Calu3 (cell line): ENCODE data around the gene SCNN1A. TPM values are rescaled to one million over a fixed set of nuclear protein-coding genes. Genes with fewer than 3 reads are reported as not detected.

ENCODE experiments used
- BruUV-seq: library from RNA; stranded (reverse); fragments of 400-500 nt; replicated peaks from 2 replicates; lab custom pipeline; 2021; lab: Mats Ljungman, UMichigan
- CTCF ChIA-PET: fragments of 300-600 bp; sonication (Branson Sonifier 250); formaldehyde crosslinking; loops from one replicate; lab custom pipeline; 2022; ENCODE audit warnings: antibody characterized with exemption; lab: Charles Lee
- DNase-seq: peaks from one replicate; pipeline ENCODE4 v3.0.0; 2022
- H3K27ac Mint-ChIP-seq: one replicate; pipeline ENCODE4 v1.8.0; 2022; ENCODE audit warnings: mixed read lengths; ENCODE audit not compliant: unreplicated experiment
- H3K27me3 Mint-ChIP-seq: one replicate; pipeline ENCODE4 v1.8.0; 2022; ENCODE audit warnings: mixed read lengths; ENCODE audit not compliant: unreplicated experiment
- H3K36me3 Mint-ChIP-seq: one replicate; pipeline ENCODE4 v1.8.0; 2022; ENCODE audit warnings: mild to moderate bottlenecking, moderate library complexity, mixed read lengths; ENCODE audit not compliant: insufficient read depth, unreplicated experiment
- H3K4me1 Mint-ChIP-seq: one replicate; pipeline ENCODE4 v1.8.0; 2022; ENCODE audit warnings: mild to moderate bottlenecking, low read depth, mixed read lengths; ENCODE audit not compliant: unreplicated experiment
- H3K4me3 Mint-ChIP-seq: one replicate; pipeline ENCODE4 v1.8.0; 2022; ENCODE audit warnings: mild to moderate bottlenecking, low read depth, moderate library complexity, mixed read lengths; ENCODE audit not compliant: unreplicated experiment
- H3K9me3 Mint-ChIP-seq: one replicate; pipeline ENCODE4 v1.8.0; 2022; ENCODE audit warnings: low read depth, mixed read lengths; ENCODE audit not compliant: unreplicated experiment
- intact Hi-C: fragments of 100-400 bp; cut with micrococcal nuclease; formaldehyde crosslinking; loops from one replicate; pipeline ENCODE4 v1.10.0; 2022; ENCODE audit not compliant: unreplicated experiment
- total RNA-seq: library from RNA; stranded (reverse); gene quantifications from 2 replicates; pipeline ENCODE4 v1.2.3, GENCODE V29; 2022
- TF ChIP-seq, protein P1 (sequence below): fragments of 200-600 bp; IDR thresholded peaks from one replicate; pipeline ENCODE4 v1.8.0; 2022; ENCODE audit warnings: antibody characterized with exemption; ENCODE audit not compliant: unreplicated experiment

Gene SCNN1A
- total RNA-seq, 1 experiment from 2014 or later = 53.5 TPM

DNA sequence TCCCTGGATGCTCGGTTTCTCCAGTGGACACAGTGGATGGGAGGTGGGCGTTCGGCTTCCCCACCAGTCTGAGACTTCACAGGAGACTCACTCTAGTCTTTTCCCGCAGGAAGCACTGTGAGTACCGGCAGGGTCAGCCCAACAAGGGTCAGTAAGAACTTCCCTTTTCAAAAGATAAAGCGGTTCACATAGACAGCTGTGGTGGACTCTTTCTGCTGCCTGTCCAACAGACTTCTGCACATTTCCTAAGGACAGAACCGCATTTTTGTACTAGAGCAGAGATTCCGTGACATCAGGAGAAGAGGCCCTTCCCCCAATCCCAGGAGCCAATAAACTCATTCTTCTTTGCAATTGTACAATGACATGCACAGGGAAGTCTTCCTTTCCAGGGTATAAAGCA lies 19.0 kb upstream of the SCNN1A start:
- Mint-ChIP-seq H3K4me3 (no peak overlapping the region), H3K27ac (no peak overlapping the region), H3K36me3 (peaks cover 67% of the 10 kb centered on the region), H3K9me3 (no peaks in the 10 kb centered on the region), H3K4me1 (peaks cover 14% of the 10 kb centered on the region), H3K27me3 (no peaks in the 10 kb centered on the region)
- no TSS peak for BruUV-seq
- DNase-seq = no peak
- intact Hi-C loops = no loop called here
- CTCF ChIA-PET = interaction anchor here (2.2 kb wide), 1 partner anchor 59 kb away, joined by 5 read pairs; no protein-coding TSS in a partner anchor
- TF ChIP-seq, protein P1, sequence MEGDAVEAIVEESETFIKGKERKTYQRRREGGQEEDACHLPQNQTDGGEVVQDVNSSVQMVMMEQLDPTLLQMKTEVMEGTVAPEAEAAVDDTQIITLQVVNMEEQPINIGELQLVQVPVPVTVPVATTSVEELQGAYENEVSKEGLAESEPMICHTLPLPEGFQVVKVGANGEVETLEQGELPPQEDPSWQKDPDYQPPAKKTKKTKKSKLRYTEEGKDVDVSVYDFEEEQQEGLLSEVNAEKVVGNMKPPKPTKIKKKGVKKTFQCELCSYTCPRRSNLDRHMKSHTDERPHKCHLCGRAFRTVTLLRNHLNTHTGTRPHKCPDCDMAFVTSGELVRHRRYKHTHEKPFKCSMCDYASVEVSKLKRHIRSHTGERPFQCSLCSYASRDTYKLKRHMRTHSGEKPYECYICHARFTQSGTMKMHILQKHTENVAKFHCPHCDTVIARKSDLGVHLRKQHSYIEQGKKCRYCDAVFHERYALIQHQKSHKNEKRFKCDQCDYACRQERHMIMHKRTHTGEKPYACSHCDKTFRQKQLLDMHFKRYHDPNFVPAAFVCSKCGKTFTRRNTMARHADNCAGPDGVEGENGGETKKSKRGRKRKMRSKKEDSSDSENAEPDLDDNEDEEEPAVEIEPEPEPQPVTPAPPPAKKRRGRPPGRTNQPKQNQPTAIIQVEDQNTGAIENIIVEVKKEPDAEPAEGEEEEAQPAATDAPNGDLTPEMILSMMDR = no peak

DNA sequence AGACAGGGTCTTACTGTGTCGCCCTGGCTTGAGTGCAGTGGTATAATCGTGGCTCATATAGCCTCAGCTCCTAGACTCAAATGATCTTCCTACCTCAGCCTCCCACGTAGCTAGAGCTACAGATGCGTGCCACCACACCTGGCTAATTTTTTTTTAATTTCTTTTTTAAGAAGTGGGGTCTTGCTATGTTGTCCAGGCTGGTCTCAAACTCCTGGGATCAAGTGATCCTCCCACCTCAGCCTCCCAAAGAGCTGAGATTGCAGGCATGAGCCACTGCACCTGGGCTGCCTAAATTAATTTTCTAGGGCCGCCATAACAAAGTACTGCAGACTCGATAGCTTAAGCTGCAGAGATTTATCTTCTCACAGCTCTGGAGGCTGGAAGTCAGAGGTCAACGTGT lies 17.7 kb upstream of the SCNN1A start:
- CTCF ChIA-PET = interaction anchor here (1.4 to 2.2 kb wide), 2 partner anchors 45 to 58 kb away, joined by 3 to 5 read pairs; no protein-coding TSS in a partner anchor
- H3K27me3 Mint-ChIP-seq = no peaks in the 10 kb centered on the region
- no peak overlapping the region for H3K27ac Mint-ChIP-seq
- peaks cover 21% of the 10 kb centered on the region for H3K4me1 Mint-ChIP-seq
- no peak for DNase-seq
- no TSS peak for BruUV-seq
- peaks cover 75% of the 10 kb centered on the region for H3K36me3 Mint-ChIP-seq
- TF ChIP-seq, protein P1 = no peak
- H3K4me3 Mint-ChIP-seq = no peak overlapping the region
- no peaks in the 10 kb centered on the region for H3K9me3 Mint-ChIP-seq
- intact Hi-C loops = no loop called here

DNA sequence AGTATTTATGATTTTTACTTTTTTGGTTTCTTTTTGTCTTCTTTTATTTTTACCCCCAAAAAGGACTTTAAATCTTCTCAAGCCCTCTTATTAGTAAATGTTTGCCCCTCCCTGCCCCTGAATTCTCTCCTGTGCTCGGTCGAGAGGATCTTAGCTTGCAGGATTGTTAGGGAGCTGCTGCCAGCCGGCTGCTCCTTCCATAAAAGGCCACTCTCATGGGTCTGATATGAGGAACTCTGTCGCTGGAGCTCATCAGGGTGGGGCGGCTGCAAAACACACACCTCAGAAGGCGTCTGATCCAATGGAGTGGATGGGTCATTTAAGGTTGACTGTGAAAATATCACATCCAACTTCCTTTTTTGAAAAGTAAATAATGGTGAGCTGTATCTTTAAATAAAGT lies 17.1 kb upstream of the SCNN1A start:
- intact Hi-C loops = no loop called here
- no peak for DNase-seq
- no TSS peak for BruUV-seq
- no peaks in the 10 kb centered on the region for H3K9me3 Mint-ChIP-seq
- no peaks in the 10 kb centered on the region for H3K27me3 Mint-ChIP-seq
- TF ChIP-seq, protein P1 = no peak
- CTCF ChIA-PET = interaction anchor here (0.7 to 2.2 kb wide), 2 partner anchors 9 to 57 kb away, joined by 3 to 5 read pairs; partner anchors contain the start of gene LTBR
- no peak overlapping the region for H3K27ac Mint-ChIP-seq
- H3K4me3 Mint-ChIP-seq = no peak overlapping the region
- H3K36me3 Mint-ChIP-seq = peaks cover 75% of the 10 kb centered on the region
- H3K4me1 Mint-ChIP-seq = peaks cover 27% of the 10 kb centered on the region

DNA sequence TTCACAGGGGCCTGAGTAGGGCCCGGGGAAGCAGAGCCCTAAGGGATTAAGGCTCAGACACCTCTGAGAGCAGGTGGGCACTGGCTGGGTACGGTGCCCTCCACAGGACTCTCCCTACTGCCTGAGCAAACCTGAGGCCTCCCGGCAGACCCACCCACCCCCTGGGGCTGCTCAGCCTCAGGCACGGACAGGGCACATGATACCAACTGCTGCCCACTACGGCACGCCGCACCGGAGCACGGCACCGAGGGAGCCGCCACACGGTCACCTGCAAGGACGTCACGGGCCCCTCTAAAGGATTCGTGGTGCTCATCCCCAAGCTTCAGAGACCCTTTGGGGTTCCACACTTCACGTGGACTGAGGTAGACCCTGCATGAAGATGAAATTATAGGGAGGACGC lies 15.7 kb upstream of the SCNN1A start:
- H3K9me3 Mint-ChIP-seq = no peaks in the 10 kb centered on the region
- peaks cover 27% of the 10 kb centered on the region for H3K4me1 Mint-ChIP-seq
- no peak overlapping the region for H3K4me3 Mint-ChIP-seq
- DNase-seq = no peak
- no peaks in the 10 kb centered on the region for H3K27me3 Mint-ChIP-seq
- intact Hi-C loops = no loop called here
- TF ChIP-seq, protein P1 = no peak
- CTCF ChIA-PET = no interaction called here
- no TSS peak for BruUV-seq
- peak overlapping the region; percentile 10 for H3K27ac Mint-ChIP-seq
- H3K36me3 Mint-ChIP-seq = peaks cover 78% of the 10 kb centered on the region
